MG63 (cell line): ENCODE results near the gene ECSCR. TPM values are rescaled to one million over a fixed set of nuclear protein-coding genes. Genes with fewer than 3 reads are reported as not detected.
"Not testable (repeated sequence)": the region's sequence is repeated elsewhere in the genome, so short reads cannot be mapped to it uniquely, and the experiment has no call there.

Source experiments
- DNase-seq: peaks from one replicate; pipeline ENCODE4 v3.0.0-alpha.2; 2020
- H3K27me3 ChIP-seq: fragments of 250-450 bp; sonication (Bioruptor Pico); 2 replicates; pipeline ENCODE4 v1.5.1; 2020; ENCODE audit warnings: mild to moderate bottlenecking, moderate library complexity
- H3K36me3 ChIP-seq: fragments of 250-450 bp; sonication (Bioruptor Pico); 2 replicates; pipeline ENCODE4 v1.5.1; 2020; ENCODE audit warnings: mild to moderate bottlenecking, moderate library complexity
- H3K4me3 ChIP-seq: fragments of 250-450 bp; sonication (Bioruptor Pico); 2 replicates; pipeline ENCODE4 v1.5.1; 2020; ENCODE audit warnings: mild to moderate bottlenecking, moderate library complexity
- H3K9me3 ChIP-seq: fragments of 250-450 bp; sonication (Bioruptor Pico); 2 replicates; pipeline ENCODE4 v1.5.1; 2020; ENCODE audit warnings: mild to moderate bottlenecking, moderate library complexity
- total RNA-seq: library from RNA; depleted of rRNA; stranded (reverse); fragments of >200 nt; shearing (Covaris generic); gene quantifications from 2 replicates; pipeline ENCODE4 v1.2.3, GENCODE V29; 2014; ENCODE audit warnings: low replicate concordance

Gene ECSCR
- total RNA-seq, 1 experiment from 2014 or later = 0.63 TPM

- DNase-seq = peak; percentile 58
- no peaks in the 10 kb centered on the region for H3K27me3 ChIP-seq
- no peaks in the 10 kb centered on the region for H3K36me3 ChIP-seq
- H3K9me3 ChIP-seq = no peaks in the 10 kb centered on the region
- H3K4me3 ChIP-seq = no peak overlapping the region
Measured at GRCh38 chr5:139426203-139426885, 36.2 kb downstream of the ECSCR start.

DNA sequence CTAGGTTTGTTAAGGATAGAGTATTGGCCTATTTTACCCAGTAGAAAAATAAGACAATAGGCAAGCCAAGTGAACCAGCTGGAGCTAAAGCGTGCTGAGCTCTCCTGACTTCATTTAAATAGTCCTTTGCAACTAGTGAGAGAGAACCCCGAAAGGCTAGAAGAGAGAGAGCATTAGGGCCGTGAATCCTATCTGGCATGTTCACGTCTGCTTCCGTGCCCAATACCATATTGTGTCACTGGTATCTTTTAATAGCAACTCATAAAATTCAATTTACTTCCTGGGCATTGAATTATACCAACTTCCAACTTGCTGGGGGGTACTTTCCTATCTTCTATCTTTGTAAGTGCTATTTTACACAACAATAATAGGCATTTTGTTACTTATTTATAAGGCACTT is 37.0 kb downstream of the ECSCR start:
- DNase-seq = no peak
- H3K27me3 ChIP-seq = no peaks in the 10 kb centered on the region

GRCh38 chr5:139422307-139422893 is 40.1 kb downstream of the ECSCR start:
- no peak overlapping the region for H3K4me3 ChIP-seq
- no peaks in the 10 kb centered on the region for H3K27me3 ChIP-seq
- DNase-seq = no peak
- no peaks in the 10 kb centered on the region for H3K9me3 ChIP-seq
- H3K36me3 ChIP-seq = no peaks in the 10 kb centered on the region

More for the DNA sequence above, 37.0 kb downstream of the ECSCR start:
- H3K4me3 ChIP-seq = no peak overlapping the region
- H3K9me3 ChIP-seq = no peaks in the 10 kb centered on the region
- H3K36me3 ChIP-seq = no peaks in the 10 kb centered on the region

GRCh38 chr5:139419226-139420192 is 43.0 kb downstream of the ECSCR start:
- no peak overlapping the region for H3K4me3 ChIP-seq
- H3K36me3 ChIP-seq = no peaks in the 10 kb centered on the region
- DNase-seq = no peak
- no peaks in the 10 kb centered on the region for H3K27me3 ChIP-seq
- H3K9me3 ChIP-seq = no peaks in the 10 kb centered on the region

- DNase-seq = no peak
- Histone ChIP-seq H3K9me3 (no peaks in the 10 kb centered on the region), H3K36me3 (no peaks in the 10 kb centered on the region), H3K27me3 (no peaks in the 10 kb centered on the region), H3K4me3 (no peak overlapping the region)
Measured at GRCh38 chr5:139418793-139419192, 43.8 kb downstream of the ECSCR start.

GRCh38 chr5:139417214-139417613 is 45.3 kb downstream of the ECSCR start:
- Histone ChIP-seq H3K27me3 (no peaks in the 10 kb centered on the region), H3K4me3 (no peak overlapping the region), H3K36me3 (no peaks in the 10 kb centered on the region), H3K9me3 (no peaks in the 10 kb centered on the region)
- peak; percentile 29 for DNase-seq

- H3K9me3 ChIP-seq = no peaks in the 10 kb centered on the region
- no peak overlapping the region for H3K4me3 ChIP-seq
- DNase-seq = peak; percentile 93
- no peaks in the 10 kb centered on the region for H3K36me3 ChIP-seq
- no peaks in the 10 kb centered on the region; the same call in 1 of the 2 replicates for H3K27me3 ChIP-seq
Measured at GRCh38 chr5:139416651-139417050, 45.9 kb downstream of the ECSCR start.

GRCh38 chr5:139415869-139416268 is 46.7 kb downstream of the ECSCR start:
- no peaks in the 10 kb centered on the region; the same call in 1 of the 2 replicates for H3K27me3 ChIP-seq
- H3K36me3 ChIP-seq = no peaks in the 10 kb centered on the region
- no peak overlapping the region for H3K4me3 ChIP-seq
- H3K9me3 ChIP-seq = no peaks in the 10 kb centered on the region
- no peak for DNase-seq

- Histone ChIP-seq H3K9me3 (no peaks in the 10 kb centered on the region), H3K36me3 (no peaks in the 10 kb centered on the region), H3K4me3 (no peak overlapping the region), H3K27me3 (no peaks in the 10 kb centered on the region; the same call in 1 of the 2 replicates)
- no peak for DNase-seq
Measured at GRCh38 chr5:139415221-139415861, 47.2 kb downstream of the ECSCR start.

DNA sequence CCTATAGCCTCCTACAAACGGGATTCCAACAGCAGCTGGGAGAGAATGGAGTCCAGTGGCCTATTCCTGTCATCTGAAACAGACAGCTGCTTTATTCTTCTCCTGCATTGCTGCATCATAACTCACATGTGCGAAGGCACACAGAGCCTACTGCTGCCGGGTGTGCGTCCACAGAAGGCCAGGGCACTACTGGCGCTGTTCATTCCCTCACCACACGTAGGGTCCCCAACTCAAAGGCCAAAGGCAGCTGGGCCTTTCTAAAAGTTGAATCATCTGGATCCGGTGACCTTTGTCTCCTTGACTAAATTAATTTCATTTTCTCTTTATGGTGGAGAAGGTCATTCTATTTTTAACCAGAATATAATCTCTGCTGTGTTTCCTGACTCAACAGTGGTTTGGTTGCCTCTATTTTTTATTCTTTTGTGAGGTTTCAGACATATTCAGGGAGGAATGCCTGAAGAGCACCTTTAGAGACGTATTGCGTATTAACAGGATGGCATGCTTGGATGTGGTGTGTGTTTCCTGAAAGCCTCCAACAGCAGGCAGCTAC is 47.9 kb downstream of the ECSCR start:
- H3K36me3 ChIP-seq = no peaks in the 10 kb centered on the region
- DNase-seq = no peak
- H3K27me3 ChIP-seq = no peaks in the 10 kb centered on the region; the same call in 1 of the 2 replicates

DNA sequence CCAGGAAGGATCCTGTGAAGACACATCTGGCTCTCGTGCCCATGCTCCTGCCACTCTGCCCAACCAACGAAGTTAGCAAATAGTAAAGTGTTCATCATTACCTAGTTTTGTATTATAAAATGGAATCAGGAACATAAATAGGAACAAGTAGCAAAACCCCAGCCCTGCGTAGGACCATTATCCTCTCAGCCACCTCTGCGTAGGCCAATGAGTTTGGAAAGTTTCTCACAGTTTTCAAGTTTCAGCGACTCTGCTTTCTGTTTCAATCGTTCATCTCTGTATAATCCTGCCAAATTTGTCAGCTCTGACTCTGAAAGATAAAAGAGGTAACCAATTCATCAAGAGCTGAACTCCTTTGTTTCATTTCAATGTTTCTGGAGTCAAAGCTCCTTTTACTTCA is 48.6 kb downstream of the ECSCR start:
- H3K27me3 ChIP-seq = no peaks in the 10 kb centered on the region; the same call in 1 of the 2 replicates
- DNase-seq = no peak
- H3K9me3 ChIP-seq = no peaks in the 10 kb centered on the region
- H3K4me3 ChIP-seq = no peak overlapping the region
- no peaks in the 10 kb centered on the region for H3K36me3 ChIP-seq

More for the DNA sequence above, 47.9 kb downstream of the ECSCR start:
- Histone ChIP-seq H3K9me3 (no peaks in the 10 kb centered on the region), H3K4me3 (no peak overlapping the region)

DNA sequence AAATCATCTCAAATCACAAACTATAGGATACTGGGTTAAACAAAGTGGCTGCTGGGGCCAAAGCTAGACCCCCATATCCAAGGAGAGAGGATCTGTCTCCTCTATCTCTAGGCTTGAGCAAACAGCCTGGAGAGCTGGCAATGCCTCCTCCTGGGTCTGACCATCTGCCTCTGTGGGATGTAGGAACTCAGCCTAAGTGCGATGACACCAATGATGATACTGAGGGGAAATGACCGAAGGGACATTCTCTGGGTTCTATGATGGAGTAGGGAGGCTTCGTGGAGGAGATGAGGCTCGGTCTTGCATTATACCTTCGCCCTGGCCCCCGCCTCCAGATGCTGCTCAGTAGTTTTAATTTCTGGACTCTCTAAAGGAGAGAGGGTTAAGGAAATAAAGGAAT is 49.4 kb downstream of the ECSCR start:
- Histone ChIP-seq H3K4me3 (no peak overlapping the region), H3K27me3 (no peaks in the 10 kb centered on the region; the same call in 1 of the 2 replicates), H3K36me3 (no peaks in the 10 kb centered on the region), H3K9me3 (no peaks in the 10 kb centered on the region)
- no peak for DNase-seq

DNA sequence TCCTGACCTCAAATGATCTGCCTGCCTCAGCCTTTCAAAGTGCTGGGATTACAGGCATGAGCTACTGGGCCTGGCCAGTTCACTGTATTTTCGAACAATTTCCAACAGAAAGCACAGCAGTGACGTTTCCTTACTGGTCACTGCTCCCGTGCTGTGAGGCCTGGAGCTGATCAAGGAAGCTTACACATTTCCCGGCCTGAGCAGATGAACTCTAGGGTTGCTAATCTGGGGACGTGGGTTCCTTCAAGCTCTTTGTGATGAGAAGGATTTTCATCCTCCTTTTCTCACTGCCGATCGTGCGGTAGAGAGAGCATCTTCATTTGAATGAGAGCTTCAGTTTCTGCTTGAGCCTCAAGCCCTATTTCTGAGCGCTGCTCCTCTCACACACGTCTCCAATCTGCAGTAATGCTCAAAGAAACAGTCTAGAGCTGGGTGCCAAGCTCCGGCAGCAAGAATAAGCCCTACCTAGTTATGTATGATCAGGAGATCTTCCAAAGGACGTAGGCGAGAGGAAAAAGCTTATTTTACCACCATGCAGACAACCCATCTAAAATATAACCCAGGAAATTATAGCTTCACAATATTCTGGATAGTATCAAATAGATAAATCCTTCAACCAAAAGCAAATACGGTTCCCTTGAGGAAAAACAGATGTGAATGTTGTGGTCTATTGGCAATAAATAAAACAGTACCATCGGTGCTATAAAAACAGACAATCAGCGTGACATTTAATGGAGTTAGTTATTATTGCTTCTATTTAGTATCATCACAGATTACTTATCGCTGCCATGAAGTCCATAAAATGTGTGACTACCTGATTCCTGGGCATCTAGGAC is 51.3 kb downstream of the ECSCR start:
- no peaks in the 10 kb centered on the region for H3K36me3 ChIP-seq
- no peaks in the 10 kb centered on the region; the same call in 1 of the 2 replicates for H3K27me3 ChIP-seq
- no peak for DNase-seq
- no peak overlapping the region for H3K4me3 ChIP-seq
- no peaks in the 10 kb centered on the region for H3K9me3 ChIP-seq

GRCh38 chr5:139410121-139410992 is 52.2 kb downstream of the ECSCR start:
- no peak overlapping the region for H3K4me3 ChIP-seq
- no peaks in the 10 kb centered on the region for H3K36me3 ChIP-seq
- no peaks in the 10 kb centered on the region for H3K9me3 ChIP-seq
- DNase-seq = no peak
- no peaks in the 10 kb centered on the region; the same call in 1 of the 2 replicates for H3K27me3 ChIP-seq

- H3K9me3 ChIP-seq, H3K4me3 ChIP-seq, H3K27me3 ChIP-seq, H3K36me3 ChIP-seq, DNase-seq: not testable (repeated sequence)
Measured at GRCh38 chr5:139409116-139409515, 53.4 kb downstream of the ECSCR start.
